Glomerular endothelial cell (primary cell): ENCODE data around the gene ASAP2. TPM values are rescaled to one million over a fixed set of nuclear protein-coding genes. Genes with fewer than 3 reads are reported as not detected.

Experiments used
- DNase-seq: peaks from one replicate; pipeline ENCODE4 v3.0.0-alpha.2; 2011; ENCODE audit warnings: low read depth, low spot score; ENCODE audit errors: extremely low read depth
- total RNA-seq: library from RNA; depleted of rRNA; stranded (reverse); fragments of >200 nt; gene quantifications from 2 replicates; pipeline ENCODE4 v1.2.3, GENCODE V29; 2015

Gene ASAP2
- total RNA-seq, 1 donor from 2014 or later: 71.6 TPM

- DNase-seq: no peak
Observed at GRCh38 chr2:9230051-9230802, 23.6 kb downstream of the ASAP2 start.

- DNase-seq: no peak
Observed at GRCh38 chr2:9230881-9231280, 24.3 kb downstream of the ASAP2 start.

- DNase-seq: no peak
Observed at GRCh38 chr2:9231291-9232165, 24.9 kb downstream of the ASAP2 start.

GRCh38 chr2:9232166-9232479 is 25.5 kb downstream of the ASAP2 start:
- DNase-seq: no peak

GRCh38 chr2:9232886-9233285 is 26.3 kb downstream of the ASAP2 start:
- DNase-seq: no peak

GRCh38 chr2:9234680-9235146 is 28.1 kb downstream of the ASAP2 start:
- DNase-seq: peak; percentile 91

GRCh38 chr2:9235147-9236044 is 28.8 kb downstream of the ASAP2 start:
- DNase-seq: no peak

GRCh38 chr2:9236045-9236344 is 29.4 kb downstream of the ASAP2 start:
- DNase-seq: no peak

GRCh38 chr2:9236867-9237266 is 30.3 kb downstream of the ASAP2 start:
- no peak for DNase-seq

- no peak for DNase-seq
Observed at GRCh38 chr2:9237831-9238230, 31.2 kb downstream of the ASAP2 start.

- no peak for DNase-seq
Observed at GRCh38 chr2:9238591-9239326, 32.1 kb downstream of the ASAP2 start.

GRCh38 chr2:9239616-9240015 is 33.0 kb downstream of the ASAP2 start:
- DNase-seq: no peak

- no peak for DNase-seq
Observed at GRCh38 chr2:9240745-9241144, 34.1 kb downstream of the ASAP2 start.

- no peak for DNase-seq
Observed at GRCh38 chr2:9241233-9241632, 34.6 kb downstream of the ASAP2 start.

- no peak for DNase-seq
Observed at GRCh38 chr2:9243357-9243756, 36.7 kb downstream of the ASAP2 start.

GRCh38 chr2:9244985-9245544 is 38.5 kb downstream of the ASAP2 start:
- DNase-seq: no peak

- DNase-seq: no peak
Observed at GRCh38 chr2:9247177-9247576, 40.6 kb downstream of the ASAP2 start.

GRCh38 chr2:9247786-9248185 is 41.2 kb downstream of the ASAP2 start:
- DNase-seq: no peak

GRCh38 chr2:9248363-9248762 is 41.8 kb downstream of the ASAP2 start:
- no peak for DNase-seq
